ENCODE results near the gene RAB3GAP1.

DNA sequence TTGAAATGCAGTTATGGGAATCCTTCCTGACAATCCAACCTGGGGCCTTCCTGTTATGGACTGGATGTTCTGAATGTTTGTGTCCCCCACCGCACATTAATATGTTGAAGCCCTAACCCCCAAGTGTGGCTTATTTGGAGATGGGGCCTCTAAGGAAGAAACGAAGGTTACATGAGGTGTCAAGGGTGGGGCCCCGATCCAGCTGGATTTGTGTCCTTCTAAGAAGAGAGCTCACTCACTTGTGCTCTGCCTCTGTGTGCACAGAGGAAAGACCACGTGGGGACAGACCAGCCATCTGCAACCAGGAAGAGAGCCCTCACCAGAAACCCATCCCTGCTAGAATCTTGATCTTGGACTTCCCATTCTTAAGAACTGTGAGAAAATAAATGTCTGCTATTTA lies 49.3 kb upstream of the RAB3GAP1 start:
- TF ChIP-seq CTCF (IDR thresholded peaks at IDR 0.05) (no peak), ZFX (IDR thresholded peaks at IDR 0.05; ENCODE audit: borderline replicate concordance) (no peak)

Measured in 22Rv1 (cell line).